Stimulated activated CD8-positive, alpha-beta memory T cell treated with anti-CD3 and anti-CD28 coated beads, Interleukin-7, amount 100 ng/mL, for 48 hours (primary cell): Measurements from ENCODE around the gene BCR.

Source experiments
- DNase-seq, 2 donors: peaks; one replicate each; pipeline ENCODE4 v3.0.0-alpha.2; 2020; ENCODE audit warnings: low read depth in 1 of 2; ENCODE audit errors: extremely low read depth in 1 of 2

The BCR gene

DNA sequence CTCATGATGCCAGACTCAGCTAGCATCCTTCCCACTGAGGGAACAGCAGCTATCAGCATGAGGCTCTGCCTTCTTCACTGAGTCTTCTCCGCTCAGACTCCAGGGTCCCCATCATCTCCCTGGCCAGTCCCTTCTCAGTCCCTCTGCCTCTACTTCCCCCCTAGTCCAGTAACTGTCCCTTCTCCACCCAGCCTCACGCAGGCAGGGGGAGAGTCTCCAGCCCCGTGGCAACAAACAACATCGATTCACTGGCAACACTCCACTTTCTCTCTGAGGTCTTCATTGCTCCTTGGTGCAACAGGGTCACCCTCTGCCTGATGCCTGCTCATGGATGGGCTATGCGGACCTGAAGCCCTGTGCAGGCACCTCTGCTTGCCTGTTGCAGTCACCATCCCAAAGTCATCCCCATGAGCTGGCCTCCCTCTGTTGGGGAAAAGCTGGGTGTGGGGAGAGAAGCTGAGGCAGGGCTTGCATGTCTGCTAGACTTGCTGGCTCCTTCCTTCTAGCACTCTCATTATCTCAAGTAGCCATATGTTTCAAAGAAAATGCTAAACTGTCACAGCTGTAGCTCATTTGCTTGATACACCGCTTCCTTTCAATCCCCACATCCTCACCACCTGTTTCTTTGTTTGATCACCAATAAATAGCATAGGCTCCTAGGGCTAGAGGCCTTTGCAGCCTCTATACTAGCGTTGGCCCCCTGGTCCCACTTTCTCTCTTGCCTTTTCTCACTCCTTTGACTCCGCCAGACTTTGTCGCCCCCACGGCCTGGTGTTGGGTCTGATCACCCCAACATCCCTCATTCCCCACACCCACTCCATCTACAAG lies 4.3 kb upstream of the BCR start:
- no peak for DNase-seq

DNA sequence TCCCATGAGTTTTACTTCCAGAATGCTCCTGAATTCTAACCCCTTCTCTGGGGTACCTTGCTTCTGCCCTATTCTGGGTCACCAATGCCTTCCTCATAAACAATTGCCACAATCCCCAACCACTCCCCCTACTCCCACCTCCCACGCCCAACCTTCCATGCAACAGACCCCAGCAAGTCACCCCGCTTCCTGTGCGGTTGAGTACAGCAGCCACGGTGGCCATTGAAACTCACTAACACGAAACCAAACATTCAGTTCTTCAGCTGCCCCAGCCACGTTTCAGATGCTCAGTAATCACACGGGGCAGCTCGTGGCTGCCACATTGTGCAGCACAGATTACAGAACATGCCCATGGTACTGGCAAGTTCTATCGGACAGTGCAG lies 3.7 kb upstream of the BCR start:
- DNase-seq = no peak

DNA sequence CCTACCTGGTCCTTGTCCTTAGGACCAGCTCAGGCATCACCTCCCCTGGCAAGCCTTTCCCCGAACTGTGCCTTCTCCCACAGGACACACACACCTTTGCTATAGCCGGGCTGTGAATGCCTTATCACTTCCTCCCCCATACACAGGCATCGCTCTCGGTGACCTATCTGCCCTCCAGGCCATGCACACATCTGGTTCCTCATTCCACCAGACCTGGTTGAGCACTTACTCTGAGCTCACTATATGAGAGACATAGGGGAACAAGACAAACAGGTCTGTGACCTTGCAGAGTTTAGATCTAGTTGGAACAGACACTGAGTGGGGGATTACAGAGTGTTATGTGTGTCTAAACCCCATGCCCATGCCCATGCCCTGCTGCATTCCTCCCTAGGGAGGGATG lies 3.1 kb upstream of the BCR start:
- no peak for DNase-seq

DNA sequence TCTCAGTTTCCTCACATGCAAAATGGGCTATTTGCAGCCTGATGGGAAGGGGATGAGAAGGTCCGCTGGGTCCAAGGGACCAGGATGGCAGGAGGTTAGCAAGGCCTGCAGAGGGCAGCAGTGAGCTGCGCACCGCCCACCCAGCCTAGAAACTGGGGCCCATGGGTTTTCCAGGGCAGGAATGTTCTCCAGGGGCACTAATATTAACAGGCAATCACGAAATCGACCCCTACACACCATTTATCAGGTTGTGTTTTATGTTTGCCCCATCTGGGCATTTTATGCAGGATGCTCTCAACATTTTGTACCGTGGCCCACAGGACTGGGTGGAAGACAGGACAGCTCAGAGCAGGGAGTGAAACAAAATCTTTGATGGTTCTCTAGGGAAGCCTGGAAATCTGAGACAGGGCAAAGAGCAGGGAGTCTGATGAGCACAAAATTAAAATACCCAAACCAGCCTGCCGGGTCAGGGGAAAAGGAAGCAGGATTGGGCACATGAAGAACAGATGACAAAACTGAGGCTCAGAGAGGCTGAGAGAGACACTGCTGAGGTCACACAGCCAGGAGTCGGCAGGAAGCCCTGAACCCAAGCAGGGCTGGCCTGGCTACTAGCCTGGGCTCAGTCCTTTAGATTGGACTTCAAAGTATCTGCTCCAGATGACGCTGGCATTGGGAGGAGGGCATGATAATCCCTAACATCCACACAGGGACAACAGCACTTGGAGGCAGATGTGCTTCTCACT lies 1.6 kb upstream of the BCR start:
- no peak for DNase-seq

DNA sequence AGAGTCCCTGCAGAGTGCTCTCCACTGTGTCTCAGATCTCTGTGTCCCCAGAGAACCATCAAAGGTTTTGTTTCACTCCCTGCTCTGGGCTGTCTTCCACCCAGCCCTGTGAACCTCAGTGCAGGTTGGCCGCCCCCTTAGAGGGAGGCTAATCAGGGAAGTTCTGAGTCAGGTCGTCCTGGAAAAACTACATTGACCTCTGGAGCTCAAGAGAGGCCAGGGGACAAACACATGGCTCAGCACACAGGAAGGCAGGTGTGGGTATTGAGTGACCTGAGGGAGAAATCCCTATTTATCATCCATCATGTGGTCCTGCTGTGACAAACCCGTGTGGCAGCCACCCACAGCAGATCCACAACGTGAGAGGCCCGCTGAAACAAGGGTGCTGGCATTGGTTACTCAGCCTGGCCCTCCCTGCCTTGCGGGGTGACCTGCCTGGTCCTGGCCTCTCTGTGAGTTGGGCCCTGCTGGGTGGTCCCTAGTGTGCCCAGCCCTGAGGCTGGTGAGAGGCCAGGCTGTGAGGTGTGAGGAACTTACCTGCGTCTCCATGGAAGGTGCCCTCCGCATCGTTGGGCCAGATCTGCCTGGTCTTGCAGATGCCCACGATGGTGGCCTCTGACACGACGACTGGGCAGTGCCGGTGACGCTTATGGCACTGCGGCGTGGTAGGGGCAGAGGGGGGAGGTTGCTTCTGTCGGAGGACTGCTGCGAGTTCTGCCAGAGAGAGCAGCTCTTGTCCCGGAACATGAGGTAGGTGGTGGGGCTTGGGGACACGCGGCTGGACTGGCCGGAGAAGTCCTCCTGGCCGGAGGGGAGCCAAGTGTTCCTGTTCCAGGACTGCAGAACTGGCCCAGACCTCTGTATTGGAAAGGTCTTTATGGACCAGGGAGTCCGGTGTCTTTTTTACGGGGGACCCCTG lies 669 bp upstream of the BCR start:
- no peak for DNase-seq

DNA sequence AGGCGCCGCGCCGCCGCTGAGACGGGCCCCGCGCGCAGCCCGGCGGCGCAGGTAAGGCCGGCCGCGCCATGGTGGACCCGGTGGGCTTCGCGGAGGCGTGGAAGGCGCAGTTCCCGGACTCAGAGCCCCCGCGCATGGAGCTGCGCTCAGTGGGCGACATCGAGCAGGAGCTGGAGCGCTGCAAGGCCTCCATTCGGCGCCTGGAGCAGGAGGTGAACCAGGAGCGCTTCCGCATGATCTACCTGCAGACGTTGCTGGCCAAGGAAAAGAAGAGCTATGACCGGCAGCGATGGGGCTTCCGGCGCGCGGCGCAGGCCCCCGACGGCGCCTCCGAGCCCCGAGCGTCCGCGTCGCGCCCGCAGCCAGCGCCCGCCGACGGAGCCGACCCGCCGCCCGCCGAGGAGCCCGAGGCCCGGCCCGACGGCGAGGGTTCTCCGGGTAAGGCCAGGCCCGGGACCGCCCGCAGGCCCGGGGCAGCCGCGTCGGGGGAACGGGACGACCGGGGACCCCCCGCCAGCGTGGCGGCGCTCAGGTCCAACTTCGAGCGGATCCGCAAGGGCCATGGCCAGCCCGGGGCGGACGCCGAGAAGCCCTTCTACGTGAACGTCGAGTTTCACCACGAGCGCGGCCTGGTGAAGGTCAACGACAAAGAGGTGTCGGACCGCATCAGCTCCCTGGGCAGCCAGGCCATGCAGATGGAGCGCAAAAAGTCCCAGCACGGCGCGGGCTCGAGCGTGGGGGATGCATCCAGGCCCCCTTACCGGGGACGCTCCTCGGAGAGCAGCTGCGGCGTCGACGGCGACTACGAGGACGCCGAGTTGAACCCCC lies 798 bp downstream of the BCR start:
- no peak for DNase-seq

DNA sequence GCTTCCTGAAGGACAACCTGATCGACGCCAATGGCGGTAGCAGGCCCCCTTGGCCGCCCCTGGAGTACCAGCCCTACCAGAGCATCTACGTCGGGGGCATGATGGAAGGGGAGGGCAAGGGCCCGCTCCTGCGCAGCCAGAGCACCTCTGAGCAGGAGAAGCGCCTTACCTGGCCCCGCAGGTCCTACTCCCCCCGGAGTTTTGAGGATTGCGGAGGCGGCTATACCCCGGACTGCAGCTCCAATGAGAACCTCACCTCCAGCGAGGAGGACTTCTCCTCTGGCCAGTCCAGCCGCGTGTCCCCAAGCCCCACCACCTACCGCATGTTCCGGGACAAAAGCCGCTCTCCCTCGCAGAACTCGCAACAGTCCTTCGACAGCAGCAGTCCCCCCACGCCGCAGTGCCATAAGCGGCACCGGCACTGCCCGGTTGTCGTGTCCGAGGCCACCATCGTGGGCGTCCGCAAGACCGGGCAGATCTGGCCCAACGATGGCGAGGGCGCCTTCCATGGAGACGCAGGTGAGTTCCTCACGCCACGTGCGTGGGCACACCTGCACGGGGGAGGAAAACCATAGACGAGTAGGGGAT lies 1.5 kb downstream of the BCR start:
- no peak for DNase-seq

DNA sequence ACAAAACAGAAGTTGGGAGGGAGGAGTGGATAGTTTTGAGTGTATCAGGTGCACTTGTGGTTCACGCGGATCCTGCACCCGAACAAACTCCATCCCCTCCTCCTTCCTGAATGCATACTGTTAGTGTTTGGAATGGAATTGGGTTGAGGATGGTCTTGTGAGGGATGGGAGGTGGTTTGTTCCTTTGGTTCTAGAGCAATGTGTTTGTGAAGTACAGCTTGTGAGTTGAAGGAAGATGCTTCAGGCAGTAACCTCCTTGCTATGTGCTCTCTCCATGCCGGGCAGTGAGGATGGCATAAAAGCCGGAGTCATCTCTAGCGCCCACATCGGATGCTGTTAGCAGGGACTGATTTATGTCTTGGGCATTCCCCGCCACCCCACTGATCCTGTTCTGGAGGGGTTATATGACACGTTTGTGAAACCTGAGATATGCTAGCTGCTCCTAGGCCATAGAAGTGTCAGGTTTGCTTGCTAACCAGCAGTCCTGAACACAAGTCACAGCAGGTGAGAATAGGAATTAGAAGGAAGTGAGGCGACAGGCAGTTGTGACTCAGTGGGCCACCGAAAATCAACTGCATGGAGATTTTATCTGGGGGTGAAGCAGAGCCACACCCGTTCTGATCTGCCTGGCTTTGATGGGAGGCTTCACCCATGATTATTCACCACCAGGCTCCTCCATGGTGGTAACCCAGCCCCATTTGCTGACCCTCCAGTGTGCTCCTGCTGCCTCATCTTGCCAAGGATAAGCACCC lies 2.2 kb downstream of the BCR start:
- peak in 1 of 2 donors; percentile 73 for DNase-seq

DNA sequence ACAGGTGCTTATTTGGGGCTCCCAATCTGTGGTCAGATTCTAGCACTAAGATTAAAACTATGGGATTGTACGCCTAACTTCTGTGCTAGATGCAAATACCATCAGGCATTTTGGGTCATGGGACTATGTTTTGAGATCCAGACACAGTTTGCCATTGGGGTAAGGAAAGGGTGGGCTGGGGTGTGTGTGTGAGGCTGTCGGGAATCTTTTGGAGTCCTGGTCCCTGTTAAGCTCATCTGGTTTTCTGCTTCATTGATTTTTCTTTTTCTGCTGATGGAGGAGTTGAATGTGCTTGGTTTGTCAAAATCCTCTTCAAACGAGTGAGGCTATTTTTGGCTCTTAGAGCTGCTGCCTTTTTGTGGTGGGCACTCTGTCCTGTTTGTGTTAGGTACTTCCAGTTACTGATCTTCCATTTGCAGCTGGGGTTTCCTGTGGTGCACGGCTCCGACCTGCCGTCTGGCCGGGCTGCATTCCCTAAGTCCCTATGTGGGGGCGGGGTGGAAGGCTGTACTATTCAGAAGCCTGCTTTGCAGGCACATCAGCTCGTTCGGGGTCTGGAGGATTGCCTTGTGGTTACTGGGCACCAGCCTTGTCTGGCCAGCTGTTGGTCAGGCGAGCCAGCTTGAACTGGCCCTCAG lies 2.9 kb downstream of the BCR start:
- DNase-seq = no peak

DNA sequence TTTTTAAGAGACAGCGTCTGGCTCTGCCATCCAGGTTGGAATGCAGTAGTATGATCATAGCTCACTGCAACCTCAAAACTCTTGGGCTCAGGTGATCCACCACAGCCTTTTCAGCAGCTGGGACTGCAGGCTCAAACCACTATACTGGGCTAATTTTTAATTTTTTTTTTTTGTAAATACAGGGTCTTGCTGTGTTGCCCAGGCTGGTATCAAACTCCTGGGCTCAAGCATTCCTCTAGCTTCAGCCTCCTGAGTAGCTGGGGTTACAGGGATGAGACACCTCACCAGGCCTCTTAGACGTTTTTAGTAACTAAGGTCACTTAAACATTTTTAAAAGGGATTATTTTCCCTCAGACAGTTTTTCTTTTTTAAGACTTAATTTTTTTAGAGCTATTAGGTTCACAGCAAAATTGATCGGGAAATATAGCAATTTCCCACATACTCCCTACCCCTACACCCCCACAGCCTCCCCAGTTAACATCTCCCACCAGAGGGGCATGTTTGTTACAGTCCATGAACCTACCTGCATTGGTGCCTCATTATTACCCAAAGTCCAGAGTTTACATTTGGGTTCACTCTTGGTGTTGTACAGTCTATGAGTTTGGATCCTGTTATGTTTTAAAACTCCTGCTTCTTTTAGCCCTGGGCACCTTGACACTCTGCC lies 3.9 kb downstream of the BCR start:
- DNase-seq = no peak

DNA sequence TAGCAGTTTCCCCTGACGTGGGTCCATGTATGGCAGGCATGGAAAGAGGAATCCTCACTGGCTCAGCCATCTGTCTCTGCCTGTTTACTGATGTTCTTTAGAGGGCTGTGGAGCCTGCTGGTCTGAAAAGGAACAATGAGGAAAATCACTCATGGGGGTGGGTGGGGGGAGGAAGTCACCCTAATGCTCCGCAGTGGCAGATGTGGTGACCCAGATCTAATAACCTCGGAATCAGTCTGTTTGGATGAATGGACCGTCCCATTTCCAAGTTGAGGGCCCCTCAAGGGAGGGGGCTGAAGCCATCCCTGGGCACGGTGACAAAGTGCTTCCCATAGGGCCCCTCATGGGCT lies 4.4 kb downstream of the BCR start:
- DNase-seq = no peak

DNA sequence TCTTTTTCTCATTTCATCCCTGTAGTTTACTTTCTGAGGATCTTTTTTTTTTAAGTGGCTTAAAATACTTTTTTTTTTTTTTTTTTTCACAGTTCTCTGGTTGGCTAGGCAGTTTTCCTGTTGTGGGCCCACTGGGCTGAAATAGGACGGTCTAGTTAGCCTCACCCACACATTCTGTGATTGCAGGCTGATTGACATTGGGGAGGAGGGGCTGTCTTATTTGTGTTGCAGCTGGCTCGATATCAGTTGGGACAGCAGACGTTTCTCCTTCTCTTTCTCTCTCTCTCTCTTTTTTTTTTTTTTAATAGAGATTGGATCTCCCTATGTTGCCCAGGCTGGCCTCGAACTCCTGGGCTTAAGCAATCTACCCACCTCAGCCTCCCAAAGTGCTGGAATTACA lies 6.9 kb downstream of the BCR start:
- no peak for DNase-seq

DNA sequence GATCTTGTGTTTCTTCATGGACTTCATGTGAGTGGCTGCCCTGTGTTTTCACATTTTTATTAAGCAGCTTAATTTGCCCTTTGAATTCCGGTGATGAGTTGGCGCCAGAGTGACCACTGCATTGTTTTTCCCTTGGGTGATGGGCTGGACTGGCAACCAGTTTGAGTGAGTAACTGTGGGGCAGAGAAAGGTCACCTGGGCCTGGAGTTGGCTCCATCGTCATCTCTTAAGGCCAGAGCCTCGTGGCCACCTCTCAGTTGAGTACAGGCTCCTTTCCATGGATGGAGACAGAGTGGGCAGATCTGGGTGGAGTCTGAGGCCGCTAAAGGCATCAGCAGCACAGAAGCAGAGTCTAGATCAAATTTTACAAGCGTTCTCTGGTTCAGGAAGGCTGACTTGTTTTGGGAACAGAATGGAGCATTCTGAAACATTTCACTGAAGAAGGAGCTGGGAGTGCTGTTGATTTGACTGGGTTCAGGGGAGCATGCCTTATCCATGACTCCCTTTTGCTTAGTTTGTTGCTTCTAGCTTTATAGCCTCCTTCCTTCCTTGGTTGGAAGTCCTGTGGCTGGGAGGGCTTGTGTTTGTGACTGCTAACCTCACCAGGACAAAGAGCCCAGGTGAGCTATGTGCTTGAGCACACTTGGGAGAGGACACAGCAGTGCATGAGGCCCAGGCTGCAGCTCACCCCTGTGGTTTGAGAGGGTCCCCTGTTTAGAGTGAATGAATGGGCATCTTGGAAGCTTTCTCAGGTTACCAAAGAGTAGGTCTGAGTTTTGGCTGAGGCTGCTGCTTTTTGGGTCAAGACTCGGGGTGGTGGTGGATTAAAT lies 7.8 kb downstream of the BCR start:
- no peak for DNase-seq

DNA sequence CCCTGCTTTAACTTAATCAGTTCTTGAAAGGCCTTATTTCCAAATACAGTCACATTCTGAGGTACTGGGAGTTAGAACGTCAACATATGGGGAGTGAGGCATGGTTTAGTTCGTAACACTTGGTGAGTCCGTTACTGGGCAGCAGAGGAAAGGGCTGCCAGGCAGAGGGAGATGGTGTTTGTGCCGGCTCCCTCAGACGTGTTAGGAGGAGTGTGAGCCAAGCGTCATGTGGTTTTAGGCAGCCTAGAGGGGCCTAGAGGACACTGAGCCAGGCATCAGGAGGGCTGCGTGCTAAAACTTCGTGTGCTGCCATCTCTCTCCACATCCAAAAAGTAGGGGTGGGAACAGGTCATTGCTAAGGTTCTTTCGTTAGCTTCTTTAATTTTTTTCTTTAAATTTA lies 10.2 kb downstream of the BCR start:
- DNase-seq = no peak

DNA sequence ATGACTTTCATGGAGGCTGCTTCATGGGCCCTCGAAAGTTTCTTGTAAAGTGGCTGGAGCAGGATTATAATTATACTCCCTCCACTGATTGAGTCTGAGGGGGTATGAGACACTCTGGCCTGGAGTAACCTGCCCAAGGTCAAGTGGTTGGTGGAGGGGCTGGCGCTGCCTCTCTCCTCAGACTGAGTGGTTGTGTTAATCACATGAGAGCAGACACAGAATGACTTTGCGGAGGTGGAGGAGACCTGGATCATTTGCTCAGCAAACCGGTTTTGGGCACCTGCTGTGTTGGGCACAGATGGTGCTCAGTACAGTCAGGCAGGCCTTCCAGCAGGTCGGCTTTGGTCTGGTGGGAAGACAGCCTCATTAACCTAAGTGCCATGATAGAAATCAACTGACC lies 11.8 kb downstream of the BCR start:
- DNase-seq = no peak

DNA sequence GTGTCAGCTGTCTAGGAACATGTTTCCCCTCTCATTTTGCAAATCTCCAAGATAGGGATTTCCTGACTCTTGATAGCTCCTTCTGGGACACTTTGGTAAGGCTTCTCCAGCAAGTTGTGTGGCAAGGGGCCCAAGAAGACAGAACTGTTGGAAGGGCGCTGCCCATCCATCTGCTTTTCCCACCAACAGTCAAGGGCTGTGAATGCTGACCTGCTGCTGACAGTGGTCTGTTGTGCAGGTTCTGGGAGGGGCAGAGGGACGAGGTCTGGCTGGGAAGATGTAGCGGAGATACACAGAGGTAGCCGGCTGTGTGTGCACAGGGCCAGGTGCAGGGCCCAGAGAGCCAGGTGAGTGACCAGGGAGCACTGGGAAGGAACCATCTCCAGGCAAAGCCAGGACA lies 12.2 kb downstream of the BCR start:
- no peak for DNase-seq

DNA sequence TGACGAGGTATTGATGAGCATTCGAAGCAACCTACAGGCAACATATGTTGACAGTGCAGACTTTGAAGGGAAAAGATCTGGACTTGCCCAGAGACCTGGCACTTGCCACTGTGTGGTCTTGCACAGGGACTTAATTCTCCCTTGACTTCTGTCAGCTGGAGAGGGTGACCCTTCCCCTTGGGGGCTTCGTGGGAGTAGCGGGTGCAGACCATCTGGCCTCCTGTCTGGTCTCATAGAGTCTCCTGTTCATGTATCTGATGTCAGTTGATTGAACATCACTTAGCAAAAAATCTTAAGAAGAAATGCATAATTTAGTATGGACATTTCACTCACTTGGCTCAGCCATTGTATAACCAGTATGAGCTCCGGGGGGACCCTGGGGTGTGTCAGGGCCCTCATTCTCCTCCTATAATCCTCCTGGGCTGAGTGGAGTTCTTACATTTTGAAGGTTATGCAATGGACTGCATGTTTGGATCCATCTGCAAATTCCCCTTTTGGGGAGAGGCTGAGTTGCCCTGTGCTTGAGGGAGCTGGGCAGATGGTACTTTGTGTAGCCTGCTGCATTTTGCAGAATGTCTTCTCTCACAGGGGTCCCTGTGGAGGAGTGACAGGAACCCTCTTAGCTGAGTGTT lies 13.0 kb downstream of the BCR start:
- DNase-seq = no peak
